GM18519 (cell line): ENCODE data around the gene IL36A.

ENCODE experiments used
- ATAC-seq: cut with Tn5 transposase; IDR thresholded peaks from one replicate; pipeline ENCODE4 v1.9.1; 2021; ENCODE audit warnings: mild to moderate bottlenecking, moderate library complexity; ENCODE audit not compliant: unreplicated experiment, low FRiP score

IL36A gene

DNA sequence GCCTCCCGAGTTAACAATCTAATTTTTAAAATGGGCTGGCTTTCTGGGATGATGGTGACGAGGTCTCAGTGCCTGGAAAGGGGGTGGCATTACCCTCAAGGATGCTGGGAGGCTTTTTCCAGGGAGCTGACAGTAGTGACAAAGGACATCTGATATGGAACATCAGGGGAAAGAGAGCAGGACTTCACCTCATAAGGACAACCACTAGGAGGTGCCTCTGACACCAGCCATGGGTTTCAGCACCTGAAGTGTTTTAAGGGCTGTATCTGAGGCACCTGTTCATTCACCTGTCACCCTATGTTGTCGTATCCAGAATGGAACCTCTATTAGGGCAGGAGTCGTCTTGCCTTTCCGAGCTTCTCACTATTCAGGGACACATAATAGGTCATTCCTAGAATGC lies 36.6 kb downstream of the IL36A start:
- ATAC-seq = no peak

DNA sequence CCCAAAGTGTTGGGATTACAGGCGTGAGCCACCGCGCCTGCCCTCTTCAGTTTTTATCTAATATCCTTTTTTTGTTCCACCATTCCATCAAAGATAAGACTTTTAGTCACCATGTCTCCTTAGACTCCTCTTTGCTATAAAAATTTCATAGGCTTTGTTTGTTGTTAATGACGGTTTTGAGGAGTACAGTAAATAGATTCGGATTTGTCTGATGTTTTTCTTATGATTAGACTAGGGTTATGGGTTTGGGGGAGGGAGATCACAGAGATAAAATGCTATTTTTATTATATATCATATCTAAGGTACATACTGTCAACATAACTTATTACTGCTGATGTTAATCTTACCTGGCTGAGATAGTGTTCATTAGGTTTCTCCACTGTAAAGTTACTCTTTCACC lies 41.2 kb downstream of the IL36A start:
- no peak for ATAC-seq

DNA sequence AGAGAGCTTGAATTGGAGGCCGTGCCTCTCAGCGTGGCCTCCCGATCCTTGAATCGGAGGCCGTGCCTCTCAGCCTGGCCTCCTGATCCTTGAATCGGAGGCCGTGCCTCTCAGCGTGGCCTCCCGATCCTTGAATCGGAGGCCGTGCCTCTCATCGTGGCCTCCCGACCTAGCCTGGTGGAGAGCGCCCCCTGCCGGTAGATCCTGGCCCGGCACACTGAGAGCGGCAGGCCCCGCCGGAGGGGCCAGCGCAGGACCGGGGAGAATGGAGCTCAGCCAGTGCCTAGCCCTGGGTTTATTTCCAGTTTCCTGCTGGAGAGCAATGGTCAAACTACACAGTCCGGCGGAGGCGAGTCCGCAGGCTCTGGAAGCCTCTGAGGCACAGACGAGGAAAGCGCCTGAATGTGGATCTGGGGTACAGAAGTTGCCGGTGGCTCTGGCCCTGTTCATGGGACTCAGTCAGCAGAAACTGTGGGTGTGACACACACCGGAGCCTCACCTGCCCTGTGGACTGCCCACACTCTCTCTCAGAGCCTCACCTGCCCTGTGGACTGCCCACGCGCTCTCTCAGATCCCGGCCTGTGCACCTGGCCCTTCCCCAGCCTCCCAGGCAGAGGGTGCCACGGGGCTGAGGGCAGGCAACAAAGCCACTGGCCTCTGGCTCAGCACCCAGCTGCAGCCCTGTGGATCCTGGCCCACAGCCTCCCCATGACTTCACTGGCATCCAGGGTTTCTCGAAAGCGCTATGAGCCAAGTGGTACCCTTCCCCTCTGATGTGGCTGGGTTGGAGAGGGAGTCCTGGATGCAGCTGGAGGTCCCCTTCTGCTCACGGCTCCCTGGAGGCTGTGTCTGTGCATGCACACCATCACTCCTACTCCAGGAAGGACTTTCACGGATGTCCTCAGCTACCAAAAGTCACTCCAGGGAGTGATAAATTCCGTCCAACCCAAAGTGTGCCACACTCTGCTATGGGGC lies 45.9 kb downstream of the IL36A start:
- ATAC-seq = no peak

DNA sequence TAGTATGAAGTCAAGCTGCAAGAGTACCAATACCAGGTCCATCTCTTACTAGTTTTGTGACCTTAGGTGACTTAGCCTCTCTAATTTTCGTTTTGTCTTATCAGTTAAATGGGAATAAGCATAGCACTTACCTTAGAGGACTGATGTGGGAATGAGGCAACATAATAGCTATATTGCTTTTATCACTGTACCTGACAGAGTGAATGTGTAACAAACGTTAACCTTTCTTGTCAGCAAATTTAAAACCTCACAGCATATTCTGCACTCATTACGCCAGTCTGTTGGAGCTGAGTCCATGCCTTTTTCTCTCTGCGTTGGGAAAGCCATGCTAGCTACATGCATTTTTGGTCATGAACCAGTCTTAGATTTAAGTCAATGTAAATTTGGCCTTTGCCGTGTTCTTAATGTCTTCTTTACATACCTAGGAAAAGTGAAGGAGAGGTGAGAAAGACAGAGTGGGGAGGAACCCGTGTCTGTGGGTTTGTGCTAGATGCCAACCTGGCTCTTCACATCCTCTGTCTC lies 47.2 kb downstream of the IL36A start, which contains the start of gene IL36B:
TSS of gene IL36B (minus strand) at position 472 of the 522 bp plus-strand sequence.
- ATAC-seq = no peak

DNA sequence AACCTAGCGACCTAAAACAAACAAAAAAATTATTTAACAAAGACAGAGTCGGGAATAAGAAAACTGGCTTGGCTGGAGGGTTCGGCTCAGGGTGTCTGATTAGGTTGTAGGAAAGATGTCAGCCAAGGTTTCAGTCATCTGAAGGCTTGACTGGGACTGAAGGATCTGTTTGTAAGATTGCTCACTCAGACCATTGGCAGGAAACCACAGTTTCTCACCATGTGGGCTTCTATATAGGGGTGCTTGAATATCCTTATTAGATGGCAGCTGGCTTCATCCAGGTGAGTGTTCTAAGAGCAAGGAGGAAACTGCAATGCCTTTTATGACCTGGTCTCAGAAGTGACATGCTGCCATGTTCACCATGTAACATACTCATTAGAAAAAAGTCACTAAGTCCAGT lies 48.4 kb downstream of the IL36A start:
- ATAC-seq = no peak

DNA sequence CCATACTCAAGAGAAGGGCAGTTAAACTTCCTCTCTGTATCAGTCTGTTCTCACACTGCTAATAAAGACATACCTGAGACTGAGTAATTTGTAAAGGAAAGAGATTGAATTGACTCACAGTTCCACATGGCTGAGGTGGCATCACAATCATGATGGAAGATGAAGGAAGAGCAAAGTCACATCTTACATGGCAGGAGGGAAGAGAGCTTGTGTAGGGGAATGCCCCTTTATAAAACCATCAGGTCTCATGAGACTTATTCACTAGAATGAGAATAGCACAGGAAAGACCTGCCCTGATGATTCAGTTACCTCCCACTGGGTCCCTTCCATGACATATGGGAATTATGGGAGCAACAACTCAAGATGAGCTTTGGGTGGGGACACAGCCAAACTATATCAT lies 48.8 kb downstream of the IL36A start:
- ATAC-seq = no peak

DNA sequence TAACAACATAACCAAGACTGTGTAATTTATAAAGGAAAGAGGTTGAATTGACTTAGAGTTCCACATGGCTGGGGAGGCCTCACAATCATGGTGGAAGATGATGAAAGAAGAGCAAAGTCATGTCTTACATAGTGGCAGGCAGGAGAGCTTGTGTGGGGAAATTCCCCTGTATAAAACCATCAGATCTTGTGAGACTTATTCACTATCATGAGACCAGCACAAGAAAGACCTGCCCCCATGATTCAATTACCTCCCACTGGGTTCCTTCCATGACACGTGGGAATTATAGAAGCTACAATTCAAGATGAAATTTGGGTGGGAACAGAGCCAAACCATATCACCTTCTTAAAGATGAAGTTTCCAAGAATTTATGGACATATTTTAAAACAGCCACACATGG lies 51.3 kb downstream of the IL36A start:
- ATAC-seq = no peak

DNA sequence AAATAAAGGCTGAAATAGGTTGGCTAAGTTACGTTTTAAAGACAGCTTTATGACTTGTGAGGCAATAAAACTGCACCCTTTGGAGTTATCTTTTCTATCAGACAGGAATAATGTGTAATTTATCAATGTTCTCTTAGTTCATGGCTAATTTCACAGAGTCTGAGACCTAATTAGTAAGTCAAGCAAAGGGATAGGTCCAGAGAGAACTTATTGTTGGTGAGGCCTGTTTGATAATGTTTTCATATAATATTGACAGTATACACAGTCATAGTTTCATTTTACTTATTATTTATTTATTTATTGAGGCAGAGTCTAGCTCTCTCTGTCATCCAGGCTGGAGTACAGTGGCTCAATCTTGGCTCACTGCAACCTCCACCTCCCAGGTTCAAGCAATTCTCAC lies 51.9 kb downstream of the IL36A start:
- ATAC-seq = no peak
